A673 (cell line): Measurements from ENCODE around the gene GRIK1. TPM values are rescaled to one million over a fixed set of nuclear protein-coding genes. Genes with fewer than 3 reads are reported as not detected.

ENCODE experiments used
- BruUV-seq: library from RNA; stranded (reverse); fragments of 400-500 nt; replicated peaks from 2 replicates; lab custom pipeline; 2021; lab: Mats Ljungman, UMichigan
- CTCF ChIA-PET: fragments of 300-600 bp; sonication (Branson Sonifier 250); formaldehyde crosslinking; loops from one replicate; lab custom pipeline; 2022; ENCODE audit warnings: antibody characterized with exemption; lab: Charles Lee
- POLR2A ChIA-PET: fragments of 300-600 bp; sonication (Branson Sonifier 250); formaldehyde crosslinking; loops from one replicate; lab custom pipeline; 2022; ENCODE audit warnings: antibody characterized with exemption; ENCODE audit not compliant: low non-redundant PET; lab: Charles Lee
- DNase-seq: peaks from one replicate; pipeline ENCODE4 v3.0.0-alpha.2; 2015; ENCODE audit warnings: low spot score
- H3K27ac ChIP-seq: fragments of 200-600 bp; sonication (generic); 2 replicates; pipeline ENCODE4 v1.5.1; 2016; ENCODE audit warnings: mixed run types, low read depth, mild to moderate bottlenecking, mixed read lengths, antibody characterized with exemption, low read length; ENCODE audit not compliant: poor library complexity, severe bottlenecking
- H3K27me3 ChIP-seq: fragments of 200-600 bp; sonication (generic); replicated peaks from 2 replicates; pipeline ENCODE4 v1.6.1; 2017; ENCODE audit warnings: mixed run types, low read depth, mild to moderate bottlenecking, mixed read lengths, antibody characterized with exemption, low read length; ENCODE audit not compliant: insufficient read depth, poor library complexity
- H3K36me3 ChIP-seq: fragments of 200-600 bp; sonication (generic); 2 replicates; pipeline ENCODE4 v1.6.1; 2016; ENCODE audit warnings: mixed run types, mild to moderate bottlenecking, mixed read lengths, antibody characterized with exemption, low read length; ENCODE audit not compliant: insufficient read depth, poor library complexity, severe bottlenecking
- H3K4me1 ChIP-seq: fragments of 200-600 bp; sonication (generic); 2 replicates; pipeline ENCODE4 v1.6.1; 2017; ENCODE audit warnings: mixed run types, mild to moderate bottlenecking, mixed read lengths, antibody characterized with exemption, low read length; ENCODE audit not compliant: insufficient read depth, poor library complexity, severe bottlenecking
- H3K4me3 ChIP-seq: fragments of 200-600 bp; sonication (generic); 2 replicates; pipeline ENCODE4 v1.5.1; 2016; ENCODE audit warnings: low read depth, mixed run types, mild to moderate bottlenecking, mixed read lengths, low read length; ENCODE audit not compliant: poor library complexity, severe bottlenecking
- H3K9me3 ChIP-seq: fragments of 200-600 bp; sonication (generic); 2 replicates; pipeline ENCODE4 v1.6.1; 2016; ENCODE audit warnings: mixed run types, low read depth, mild to moderate bottlenecking, mixed read lengths, antibody characterized with exemption, low read length; ENCODE audit not compliant: poor library complexity, severe bottlenecking
- CTCF ChIP-seq: fragments of 300-800, 200-600 bp; sonication (generic); conservative IDR thresholded peaks from 2 replicates; pipeline ENCODE4 v1.5.1; 2017; ENCODE audit warnings: low read depth, mild to moderate bottlenecking, antibody characterized with exemption, low read length, moderate library complexity, mixed read lengths
- EZH2 ChIP-seq: fragments of 200-600 bp; sonication (generic); IDR thresholded peaks from 2 replicates; pipeline ENCODE4 v1.6.1; 2017; ENCODE audit warnings: borderline replicate concordance, low read depth, mild to moderate bottlenecking, mixed read lengths, antibody characterized with exemption, low read length; ENCODE audit not compliant: poor library complexity, severe bottlenecking
- intact Hi-C: fragments of 100-400 bp; cut with micrococcal nuclease; formaldehyde crosslinking; loops from one replicate; pipeline ENCODE4 v1.10.0; 2022; ENCODE audit not compliant: unreplicated experiment
- total RNA-seq: library from RNA; stranded (reverse); gene quantifications from 2 replicates; pipeline ENCODE4 v1.2.3, GENCODE V29; 2021

Gene GRIK1
- total RNA-seq, 1 experiment from 2014 or later, result 0.67 TPM

DNA sequence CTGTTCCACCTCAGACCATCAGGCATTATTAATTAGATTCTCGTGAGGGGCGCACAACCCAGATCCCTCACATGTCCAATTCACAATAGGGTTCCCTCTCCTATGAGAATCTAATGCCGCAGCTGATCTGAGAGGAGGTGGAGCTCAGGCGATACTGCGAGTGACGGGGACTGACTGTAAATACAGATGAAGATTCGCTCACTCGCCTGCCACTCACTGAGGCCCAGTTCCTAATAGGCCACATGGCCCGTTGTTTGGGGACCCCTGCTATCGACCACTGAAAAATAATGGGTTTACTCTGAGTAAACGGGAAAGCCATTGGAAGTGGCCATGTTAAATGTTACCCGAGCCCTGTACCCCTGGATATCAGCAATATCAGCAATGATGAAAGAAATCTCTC lies 65.9 kb downstream of the GRIK1 start:
- BruUV-seq, result no TSS peak
- POLR2A ChIA-PET, result no interaction called here
- Histone ChIP-seq H3K27ac (no peak overlapping the region), H3K9me3 (no peaks in the 10 kb centered on the region), H3K4me1 (peaks cover 13% of the 10 kb centered on the region), H3K36me3 (no peaks in the 10 kb centered on the region), H3K4me3 (no peak overlapping the region), H3K27me3 (no peaks in the 10 kb centered on the region)
- CTCF ChIA-PET, result no interaction called here
- TF ChIP-seq CTCF (no peak), EZH2 (no peak)
- DNase-seq, result no peak
- intact Hi-C loops, result no loop called here

GRCh38 chr21:29870814-29871213 lies 69.0 kb downstream of the GRIK1 start:
- no peak for DNase-seq
- H3K4me3 ChIP-seq, result no peak overlapping the region
- TF ChIP-seq EZH2 (no peak), CTCF (no peak)
- H3K27me3 ChIP-seq, result no peaks in the 10 kb centered on the region
- no peaks in the 10 kb centered on the region for H3K36me3 ChIP-seq
- ChIA-PET POLR2A (no interaction called here), CTCF (no interaction called here)
- no peaks in the 10 kb centered on the region for H3K9me3 ChIP-seq
- no peak overlapping the region for H3K27ac ChIP-seq
- no TSS peak for BruUV-seq
- intact Hi-C loops, result no loop called here
- peaks cover 2% of the 10 kb centered on the region for H3K4me1 ChIP-seq

GRCh38 chr21:29867796-29868195 lies 72.0 kb downstream of the GRIK1 start:
- no TSS peak for BruUV-seq
- DNase-seq, result no peak
- H3K36me3 ChIP-seq, result no peaks in the 10 kb centered on the region
- ChIA-PET CTCF (no interaction called here), POLR2A (no interaction called here)
- H3K4me3 ChIP-seq, result no peak overlapping the region
- H3K27ac ChIP-seq, result no peak overlapping the region
- H3K4me1 ChIP-seq, result no peaks in the 10 kb centered on the region
- no peaks in the 10 kb centered on the region for H3K27me3 ChIP-seq
- intact Hi-C loops, result no loop called here
- H3K9me3 ChIP-seq, result no peaks in the 10 kb centered on the region
- TF ChIP-seq CTCF (no peak), EZH2 (no peak)
